ENCODE results near the gene PALB2. TPM values are rescaled to one million over a fixed set of nuclear protein-coding genes. Genes with fewer than 3 reads are reported as not detected.

The PALB2 gene
- total and polyA plus RNA-seq, 9 of the 15 experiments (the other 6 are each of a cell fraction or from before 2014, with no cell fraction given) = 7.0 to 25.8 (median 15.2) TPM

- peak; percentile 99 for TF ChIP-seq TFAP4 (CRISPR knock-in tag; IDR thresholded peaks at IDR 0.05; ENCODE audit: borderline replicate concordance)
- TF ChIP-seq NELFE (IDR thresholded peaks at IDR 0.05; ENCODE audit: insufficient read depth, insufficient read length) = no peak
- peak; percentile 65; the same call in 1 of the 2 replicates for TF ChIP-seq FOXP1 (CRISPR knock-in tag; IDR thresholded peaks at IDR 0.05)
- peak; percentile 55; the same call in 1 of the 2 replicates for TF ChIP-seq POLR2H (tag; IDR thresholded peaks at IDR 0.05; ENCODE audit: low read depth)
- TF ChIP-seq TOE1 (IDR thresholded peaks at IDR 0.05; ENCODE audit: borderline replicate concordance) = peak; percentile 88; the same call in 1 of the 2 replicates
- TF ChIP-seq TOE1 (CRISPR knock-in tag; IDR thresholded peaks at IDR 0.05; ENCODE audit: borderline replicate concordance, low read depth) = no peak
- peak; percentile 99 for TF ChIP-seq NCOA4 (IDR thresholded peaks at IDR 0.05; ENCODE audit: partially characterized antibody)
- TF ChIP-seq PRDM10 (IDR thresholded peaks at IDR 0.05; ENCODE audit: partially characterized antibody) = no peak
- TF ChIP-seq MTA2 (IDR thresholded peaks at IDR 0.05; ENCODE audit: low read depth) = no peak
- TF ChIP-seq SMARCB1 (IDR thresholded peaks at IDR 0.05; ENCODE audit: insufficient read length, low read depth) = no peak
- TF ChIP-seq GATA2 (CRISPR knock-in tag; IDR thresholded peaks at IDR 0.05) = no peak
- TF ChIP-seq THRA (IDR thresholded peaks at IDR 0.05) = no peak
- peak; percentile 96 for TF ChIP-seq RB1 (IDR thresholded peaks at IDR 0.05; ENCODE audit: low read depth)
- no peak for TF ChIP-seq SMARCA5 (IDR thresholded peaks at IDR 0.05)
- TF ChIP-seq UBTF (IDR thresholded peaks at IDR 0.05; ENCODE audit: borderline replicate concordance in 1 of 2, low read depth in 2 of 2, low read length in 2 of 2) = peak in 1 of 2 experiments; percentile 74; a peak in 1 of 4 replicates
- TF ChIP-seq ZNF274 (IDR thresholded peaks at IDR 0.05; ENCODE audit: borderline replicate concordance, low read depth, low read length) = no peak
- no peak for TF ChIP-seq HES1 (IDR thresholded peaks at IDR 0.05; ENCODE audit: low read depth)
- peak; percentile 94 for TF ChIP-seq FIP1L1 (IDR thresholded peaks at IDR 0.05; ENCODE audit: low read depth, low read length, poor library complexity, severe bottlenecking)
These were observed at the start of gene PALB2, which contains the start of gene DCTN5 (continued) for GRCh38 chr16:23640931-23641765.

Data from K562 (cell line).